ENCODE results near the gene ADGRF1. TPM values are rescaled to one million over a fixed set of nuclear protein-coding genes. Genes with fewer than 3 reads are reported as not detected.

The ADGRF1 gene
- total RNA-seq, 1 experiment from 2014 or later: 39.6 TPM

GRCh38 chr6:46956409-46956808, 85.7 kb downstream of the ADGRF1 start:
- Histone ChIP-seq H2AFZ (ENCODE audit: low read depth, low read length, poor library complexity, severe bottlenecking) (no peak overlapping the region), H3K27me3 (ENCODE audit: insufficient read depth, low read length) (no peaks in the 10 kb centered on the region), H3K9ac (ENCODE audit: low read length) (no peak overlapping the region), H3K79me2 (ENCODE audit: insufficient read depth, low read length) (no peaks in the 10 kb centered on the region), H3K9me2 (ENCODE audit: insufficient read depth) (no peaks in the 10 kb centered on the region), H3K27ac (ENCODE audit: low read depth, low read length) (no peak overlapping the region), H3K36me3 (ENCODE audit: control insufficient read depth in 1 of 2, insufficient read depth in 2 of 2, low read length in 2 of 2) (no peaks in the 10 kb centered on the region), H4K20me1 (ENCODE audit: insufficient read depth) (no peaks in the 10 kb centered on the region), H3K9me3 (ENCODE audit: control insufficient read depth in 1 of 2, insufficient read depth in 1 of 2, low read depth in 1 of 2, low read length in 2 of 2) (no peaks in the 10 kb centered on the region), H3K4me1 (ENCODE audit: control insufficient read depth in 1 of 2, insufficient read depth in 2 of 2, low read length in 2 of 2) (no peaks in the 10 kb centered on the region), H3K4me3 (replicated peaks in 1 of 2; ENCODE audit: low read depth in 1 of 2, low read length in 2 of 2) (no peak overlapping the region), H3K4me2 (ENCODE audit: low read length) (no peak overlapping the region)
- ChIA-PET RAD21 (ENCODE audit: low non-redundant PET in 1 of 2, low total read pairs in 2 of 2, uncharacterized antibody in 2 of 2, unreplicated experiment in 2 of 2) (no interaction called here), CTCF (no interaction called here), POLR2A (no interaction called here)
- no peak for DNase-seq (ENCODE audit: low read depth, low spot score)
- intact Hi-C loops (cut with micrococcal nuclease): no loop called here
- no TSS peak for BruUV-seq (replicated peaks)
- no peak for ATAC-seq
- TF ChIP-seq MAX (IDR thresholded peaks at IDR 0.05): no peak
- TF ChIP-seq EGR1 (IDR thresholded peaks at IDR 0.05; ENCODE audit: low read depth): no peak
- no peak for TF ChIP-seq POLR2A (IDR thresholded peaks at IDR 0.05; ENCODE audit: borderline replicate concordance, extremely low read depth, insufficient read depth, insufficient read length)
- no peak for TF ChIP-seq SRF (IDR thresholded peaks at IDR 0.05; ENCODE audit: low read depth)
- TF ChIP-seq RAD21 (IDR thresholded peaks at IDR 0.05; ENCODE audit: low read depth): no peak

GRCh38 chr6:46954837-46955451, 87.2 kb downstream of the ADGRF1 start:
- CTCF ChIA-PET: no interaction called here
- H3K36me3 ChIP-seq (ENCODE audit: control insufficient read depth in 1 of 2, insufficient read depth in 2 of 2, low read length in 2 of 2): no peaks in the 10 kb centered on the region
- POLR2A ChIA-PET: no interaction called here
- no TSS peak for BruUV-seq (replicated peaks)
- ATAC-seq (no peak), DNase-seq (ENCODE audit: low read depth, low spot score) (no peak)
- no peak overlapping the region for H3K9ac ChIP-seq (ENCODE audit: low read length)
- no peaks in the 10 kb centered on the region for H3K27me3 ChIP-seq (ENCODE audit: insufficient read depth, low read length)
- H3K9me2 ChIP-seq (ENCODE audit: insufficient read depth): no peaks in the 10 kb centered on the region
- H3K9me3 ChIP-seq (ENCODE audit: control insufficient read depth in 1 of 2, insufficient read depth in 1 of 2, low read depth in 1 of 2, low read length in 2 of 2): no peaks in the 10 kb centered on the region
- no peak overlapping the region for H3K4me2 ChIP-seq (ENCODE audit: low read length)
- RAD21 ChIA-PET (ENCODE audit: low non-redundant PET in 1 of 2, low total read pairs in 2 of 2, uncharacterized antibody in 2 of 2, unreplicated experiment in 2 of 2): no interaction called here
- H3K79me2 ChIP-seq (ENCODE audit: insufficient read depth, low read length): no peaks in the 10 kb centered on the region
- no peak overlapping the region for H2AFZ ChIP-seq (ENCODE audit: low read depth, low read length, poor library complexity, severe bottlenecking)
- H3K4me1 ChIP-seq (ENCODE audit: control insufficient read depth in 1 of 2, insufficient read depth in 2 of 2, low read length in 2 of 2): no peaks in the 10 kb centered on the region
- TF ChIP-seq EZH2 (IDR thresholded peaks at IDR 0.05): no peak
- TF ChIP-seq ZNF274 (IDR thresholded peaks at IDR 0.05; ENCODE audit: low read depth, low read length): no peak
- TF ChIP-seq YY1 (IDR thresholded peaks at IDR 0.05; ENCODE audit: extremely low read depth, insufficient replicate concordance, low read depth, low read length): no peak
- no peak for TF ChIP-seq CEBPB (IDR thresholded peaks at IDR 0.05; ENCODE audit: low read depth)
- TF ChIP-seq JUND (IDR thresholded peaks at IDR 0.05): no peak
- no peaks in the 10 kb centered on the region for H4K20me1 ChIP-seq (ENCODE audit: insufficient read depth)
- H3K27ac ChIP-seq (ENCODE audit: low read depth, low read length): no peak overlapping the region
- no peak overlapping the region for H3K4me3 ChIP-seq (replicated peaks in 1 of 2; ENCODE audit: low read depth in 1 of 2, low read length in 2 of 2)
- intact Hi-C loops (cut with micrococcal nuclease): no loop called here
